CD14-positive monocyte (primary cell): ENCODE results near the gene ARHGEF7. TPM values are rescaled to one million over a fixed set of nuclear protein-coding genes. Genes with fewer than 3 reads are reported as not detected.

ENCODE experiments used
- DNase-seq, 3 donors: peaks; one replicate each; pipeline ENCODE4 v3.0.0-alpha.2; 2011 to 2022
- H2AFZ ChIP-seq: 2 replicates; pipeline ENCODE4 v1.6.0; 2012; ENCODE audit warnings: mild to moderate bottlenecking, low read depth, low read length, inconsistent platforms; ENCODE audit not compliant: insufficient read depth, poor library complexity, severe bottlenecking
- H3K27ac ChIP-seq, 2 donors: 1 replicate in 1 of 2; 2 replicates in 1 of 2; pipeline ENCODE4 v1.5.1; 2012 to 2013; ENCODE audit warnings: low read length in 2 of 2, control low read depth in 1 of 2, inconsistent platforms in 1 of 2, low read depth in 1 of 2, mild to moderate bottlenecking in 1 of 2
- H3K27me3 ChIP-seq, 2 donors: one replicate each; pipeline versions ENCODE4 v1.6.0 to v1.6.1; 2011 to 2013; ENCODE audit warnings: low read length in 2 of 2; ENCODE audit not compliant: control insufficient read depth in 2 of 2, insufficient read depth in 2 of 2
- H3K36me3 ChIP-seq, 2 donors: replicated peaks in 1 of 2; 1 replicate in 1 of 2; 2 replicates in 1 of 2; pipeline versions ENCODE4 v1.5.1 to v1.6.1; 2012 to 2013; ENCODE audit warnings: low read length in 2 of 2, control low read depth in 1 of 2, inconsistent platforms in 1 of 2, mild to moderate bottlenecking in 1 of 2; ENCODE audit not compliant: insufficient read depth in 2 of 2, control insufficient read depth in 1 of 2
- H3K4me1 ChIP-seq, 2 donors: 1 replicate in 1 of 2; 2 replicates in 1 of 2; pipeline versions ENCODE4 v1.5.1 to v1.6.1; 2012 to 2013; ENCODE audit warnings: low read length in 2 of 2, control low read depth in 1 of 2, inconsistent platforms in 1 of 2, mild to moderate bottlenecking in 1 of 2, moderate library complexity in 1 of 2; ENCODE audit not compliant: insufficient read depth in 2 of 2, control insufficient read depth in 1 of 2
- H3K4me2 ChIP-seq: replicated peaks from 2 replicates; pipeline ENCODE3; 2012; ENCODE audit warnings: low read length, moderate library complexity, mild to moderate bottlenecking; ENCODE audit not compliant: poor library complexity, severe bottlenecking; ENCODE audit errors: extremely low read depth
- H3K4me3 ChIP-seq, 3 experiments: fragments of 200-600 bp in 1 of 3; sonication (generic) in 1 of 3; replicated peaks in 1 of 3; 1 replicate in 2 of 3; 2 replicates in 1 of 3; pipeline ENCODE4 v1.5.1; 2011 to 2013; ENCODE audit warnings: low read length in 3 of 3, mild to moderate bottlenecking in 3 of 3, control low read depth in 2 of 3, low read depth in 2 of 3, inconsistent platforms in 1 of 3, moderate library complexity in 1 of 3
- H3K79me2 ChIP-seq: 2 replicates; pipeline ENCODE4 v1.6.0; 2012; ENCODE audit warnings: mild to moderate bottlenecking, control low read depth, inconsistent platforms, low read length, moderate library complexity; ENCODE audit not compliant: insufficient read depth
- H3K9ac ChIP-seq: 2 replicates; pipeline ENCODE4 v1.6.0; 2017; ENCODE audit warnings: low read length, mild to moderate bottlenecking; ENCODE audit not compliant: insufficient read depth, poor library complexity, severe bottlenecking
- H3K9me3 ChIP-seq, 2 donors: replicated peaks in 1 of 2; 1 replicate in 1 of 2; 2 replicates in 1 of 2; pipeline versions ENCODE4 v1.5.1 to v1.6.1; 2012 to 2013; ENCODE audit warnings: low read length in 2 of 2, control low read depth in 1 of 2; ENCODE audit not compliant: control insufficient read depth in 1 of 2, insufficient read depth in 1 of 2
- H4K20me1 ChIP-seq: 2 replicates; pipeline ENCODE4 v1.6.0; 2012; ENCODE audit warnings: mild to moderate bottlenecking, low read length, control low read depth, moderate library complexity; ENCODE audit not compliant: insufficient read depth
- H3K27ac Mint-ChIP-seq, 7 donors: one replicate each; pipeline ENCODE4 v1.8.0; 2020; ENCODE audit warnings: mild to moderate bottlenecking in 7 of 7, mixed read lengths in 7 of 7, moderate library complexity in 6 of 7, inconsistent platforms in 2 of 7
- H3K27me3 Mint-ChIP-seq, 3 donors: one replicate each; pipeline ENCODE4 v1.8.0; 2021 to 2022; ENCODE audit warnings: low read depth in 3 of 3, mild to moderate bottlenecking in 3 of 3, mixed read lengths in 3 of 3, moderate library complexity in 3 of 3, inconsistent platforms in 1 of 3
- H3K36me3 Mint-ChIP-seq, 2 donors: one replicate each; pipeline ENCODE4 v1.8.0; 2020; ENCODE audit warnings: mixed read lengths in 2 of 2, inconsistent platforms in 1 of 2, mild to moderate bottlenecking in 1 of 2
- H3K4me1 Mint-ChIP-seq: one replicate; pipeline ENCODE4 v1.8.0; 2020; ENCODE audit warnings: mild to moderate bottlenecking, mixed read lengths
- H3K4me3 Mint-ChIP-seq, 2 donors: one replicate each; pipeline ENCODE4 v1.8.0; 2020; ENCODE audit warnings: mild to moderate bottlenecking in 2 of 2, mixed read lengths in 2 of 2, moderate library complexity in 1 of 2
- H3K9me3 Mint-ChIP-seq, 7 donors: one replicate each; pipeline ENCODE4 v1.8.0; 2020 to 2022; ENCODE audit warnings: mixed read lengths in 7 of 7, mild to moderate bottlenecking in 6 of 7, moderate library complexity in 6 of 7, inconsistent platforms in 2 of 7
- CTCF ChIP-seq: fragments of 200-600 bp; IDR thresholded peaks from one replicate; pipeline ENCODE4 v1.8.0; 2022; ENCODE audit warnings: antibody characterized with exemption, mild to moderate bottlenecking
- WGBS: methylation state at CpG from one replicate; pipeline ENCODE4 v1.1.5; 2013; ENCODE audit warnings: missing lambda C conversion rate; ENCODE audit not compliant: insufficient coverage; 5-methylcytosine and 5-hydroxymethylcytosine counted together
- intact Hi-C, 2 donors: fragments of 100-400 bp; cut with micrococcal nuclease; formaldehyde crosslinking; loops; one replicate each; pipeline versions ENCODE4 v1.15.0 to v1.15.1; 2023
- polyA plus RNA-seq, 3 donors: library from polyadenylated mRNA; depleted of rRNA in 1 of 3; unstranded in 2 of 3; stranded (reverse) in 1 of 3; fragments of 300-500 nt in 2 of 3; fragments of >200 nt in 1 of 3; fragmentation: Illumina TruSeq in 2 of 3; gene quantifications; 1 replicate in 2 of 3; 2 replicates in 1 of 3; pipeline ENCODE4 v1.2.3, GENCODE V29; 2012 to 2021

ARHGEF7 gene
- polyA plus RNA-seq, 3 donors, result 4.6 to 29.0 (median 6.1) TPM

GRCh38 chr13:111121506-111121905 is 6.4 kb downstream of the ARHGEF7 start:
- Mint-ChIP-seq H3K9me3 (peaks cover 0 to 2% (median 0%) of the 10 kb centered on the region in 7 donors), H3K27me3 (peaks cover 39 to 43% (median 41%) of the 10 kb centered on the region in 3 donors)
- 92% methylated on average over 16 of the region's 16 CpGs for WGBS

GRCh38 chr13:111122056-111122455 is 6.9 kb downstream of the ARHGEF7 start:
- no peak overlapping the region for H3K4me2 ChIP-seq
- no peak for TF ChIP-seq CTCF
- H3K27me3 ChIP-seq, result peaks cover 15 to 23% of the 10 kb centered on the region in 2 donors
- Mint-ChIP-seq H3K4me3 (no peak overlapping the region), H3K36me3 (no peaks in the 10 kb centered on the region), H3K27ac (no peak overlapping the region), H3K9me3 (peaks cover 0 to 2% (median 0%) of the 10 kb centered on the region in 7 donors), H3K27me3 (peaks cover 36 to 38% (median 38%) of the 10 kb centered on the region in 3 donors), H3K4me1 (no peaks in the 10 kb centered on the region)
- no peaks in the 10 kb centered on the region for H3K79me2 ChIP-seq
- no peak overlapping the region for H3K4me3 ChIP-seq
- no peaks in the 10 kb centered on the region for H3K4me1 ChIP-seq
- WGBS, result 80% methylated on average over 7 of the region's 12 CpGs
- no peaks in the 10 kb centered on the region for H4K20me1 ChIP-seq
- no peak overlapping the region for H3K27ac ChIP-seq
- H3K36me3 ChIP-seq, result no peaks in the 10 kb centered on the region
- H3K9ac ChIP-seq, result no peak overlapping the region
- H3K9me3 ChIP-seq, result no peaks in the 10 kb centered on the region
- DNase-seq, result no peak
- no peak overlapping the region for H2AFZ ChIP-seq
- intact Hi-C loops, result no loop called here

More at GRCh38 chr13:111121506-111121905, 6.4 kb downstream of the ARHGEF7 start:
- H3K4me1 Mint-ChIP-seq, result no peaks in the 10 kb centered on the region
- no peaks in the 10 kb centered on the region for H3K36me3 Mint-ChIP-seq
- no peak overlapping the region for H2AFZ ChIP-seq
- H3K27me3 ChIP-seq, result peaks cover 19 to 29% of the 10 kb centered on the region in 2 donors
- intact Hi-C loops, result no loop called here
- DNase-seq, result no peak
- H3K4me2 ChIP-seq, result no peak overlapping the region
- H3K27ac Mint-ChIP-seq, result no peak overlapping the region
- no peak for TF ChIP-seq CTCF
- H3K9ac ChIP-seq, result no peak overlapping the region
- H3K36me3 ChIP-seq, result no peaks in the 10 kb centered on the region
- no peaks in the 10 kb centered on the region for H3K9me3 ChIP-seq
- no peak overlapping the region for H3K4me3 Mint-ChIP-seq
- H3K27ac ChIP-seq, result no peak overlapping the region
- no peak overlapping the region for H3K4me3 ChIP-seq
- H3K4me1 ChIP-seq, result no peaks in the 10 kb centered on the region
- H3K79me2 ChIP-seq, result no peaks in the 10 kb centered on the region
- H4K20me1 ChIP-seq, result no peaks in the 10 kb centered on the region
